Upper lobe of left lung (tissue), 6 donors: ENCODE data around the gene RMND1. TPM values are rescaled to one million over a fixed set of nuclear protein-coding genes. Genes with fewer than 3 reads are reported as not detected.
A peak's percentile ranks its signal among the peaks of the same experiment; 100 is the strongest.

Experiments
- ATAC-seq, 2 donors: fragments of 200-7000 bp; cut with Tn5 transposase; one replicate each; pipeline ENCODE4 v1.9.1; 2022; ENCODE audit warnings: mild to moderate bottlenecking in 2 of 2, moderate library complexity in 2 of 2; ENCODE audit not compliant: low FRiP score in 2 of 2
- DNase-seq, 2 donors: peaks; one replicate each; pipeline ENCODE4 v3.0.0-alpha.2; 2019 to 2020
- H3K27ac ChIP-seq, 4 donors: fragments of 200-600 bp; sonication (generic); one replicate each; pipeline ENCODE4 v1.5.1; 2016 to 2019
- H3K27me3 ChIP-seq, 4 donors: fragments of 200-600 bp; sonication (generic); one replicate each; pipeline ENCODE4 v1.5.1; 2017 to 2019
- H3K36me3 ChIP-seq, 4 donors: fragments of 200-600 bp; sonication (generic); one replicate each; pipeline ENCODE4 v1.5.1; 2016 to 2019
- H3K4me1 ChIP-seq, 4 donors: fragments of 200-600 bp; sonication (generic); one replicate each; pipeline ENCODE4 v1.5.1; 2018 to 2019
- H3K4me3 ChIP-seq, 4 donors: fragments of 200-600 bp; sonication (generic); one replicate each; pipeline ENCODE4 v1.5.1; 2017 to 2019; ENCODE audit warnings: mild to moderate bottlenecking in 2 of 4, moderate library complexity in 1 of 4
- H3K9me3 ChIP-seq, 4 donors: fragments of 200-600 bp; sonication (generic); one replicate each; pipeline ENCODE4 v1.5.1; 2018 to 2019
- CTCF ChIP-seq, 6 experiments: fragments of 450-650 bp in 4 of 6; fragments of 200-600 bp in 2 of 6; sonication (generic) in 2 of 6; IDR thresholded peaks; one replicate each; pipeline ENCODE4 v1.5.1; 2016 to 2019; ENCODE audit warnings: antibody characterized with exemption in 6 of 6
- EP300 ChIP-seq, 4 donors: sonication (generic); formaldehyde crosslinking; IDR thresholded peaks; one replicate each; pipeline ENCODE4 v1.5.1; 2017; ENCODE audit warnings: antibody characterized with exemption in 4 of 4, control low read depth in 2 of 4
- POLR2A ChIP-seq, 4 donors: fragments of 450-650 bp; IDR thresholded peaks; one replicate each; pipeline ENCODE4 v1.5.1; 2016 to 2017; ENCODE audit warnings: antibody characterized with exemption in 4 of 4, mild to moderate bottlenecking in 2 of 4
- POLR2AphosphoS5 ChIP-seq, 2 donors: sonication (generic); formaldehyde crosslinking; IDR thresholded peaks; one replicate each; pipeline ENCODE4 v1.5.1; 2017; ENCODE audit warnings: antibody characterized with exemption in 2 of 2
- WGBS, 2 donors: methylation state at CpG; one replicate each; pipeline ENCODE4 v1.1.5; 2017 to 2018; 5-methylcytosine and 5-hydroxymethylcytosine counted together
- total RNA-seq, 6 donors: library from RNA; depleted of rRNA in 4 of 6; stranded (reverse); fragments of >200 nt in 4 of 6; gene quantifications; one replicate each; pipeline versions ENCODE4 v1.1.0 to v1.2.1, GENCODE V29; 2016 to 2021
- donor health status: DM: no; HTN: no; CAD: no; lungs with moderate emphysema.
- donor health status: DM: no; HTN: yes; CAD: no; lungs with severe emphysema.

The RMND1 gene
- total RNA-seq, 6 donors from 2014 or later: 17.0 to 59.7 (median 24.0) TPM

DNA sequence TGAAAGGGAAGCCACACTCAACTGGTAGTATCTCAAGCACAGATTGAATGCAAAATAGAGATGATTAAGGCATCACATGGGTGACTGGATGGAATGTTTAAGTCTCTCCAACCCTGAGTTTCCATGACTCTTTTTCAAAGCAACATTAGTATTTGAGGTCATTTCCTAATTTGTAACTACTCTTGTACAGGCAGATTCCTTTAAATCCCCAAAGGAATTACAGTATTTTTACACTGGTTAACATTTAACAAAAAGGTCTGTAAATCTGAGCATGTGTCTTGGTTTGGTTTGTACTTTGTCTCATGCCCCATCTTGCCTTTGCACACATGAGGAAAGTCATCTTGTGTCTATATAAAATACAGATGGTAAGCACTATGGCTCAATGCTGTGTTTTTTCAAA lies 15.1 kb downstream of the RMND1 start:
- peaks cover 0 to 16% (median 3%) of the 10 kb centered on the region in 4 donors for H3K36me3 ChIP-seq
- TF ChIP-seq CTCF (IDR thresholded peaks at IDR 0.05): no peak
- TF ChIP-seq POLR2A (IDR thresholded peaks at IDR 0.05): no peak
- TF ChIP-seq POLR2AphosphoS5 (IDR thresholded peaks at IDR 0.05): no peak
- TF ChIP-seq EP300 (IDR thresholded peaks at IDR 0.05): no peak
- no peaks in the 10 kb centered on the region for H3K27me3 ChIP-seq
- H3K4me1 ChIP-seq: peaks cover 0 to 13% (median 6%) of the 10 kb centered on the region in 4 donors
- H3K9me3 ChIP-seq: no peaks in the 10 kb centered on the region
- H3K4me3 ChIP-seq: no peak overlapping the region
- DNase-seq (no peak), ATAC-seq (peak in 1 of 2 donors; percentile 65)
- no peak overlapping the region for H3K27ac ChIP-seq

- no peaks in the 10 kb centered on the region for H3K9me3 ChIP-seq
- H3K27me3 ChIP-seq: no peaks in the 10 kb centered on the region
- TF ChIP-seq CTCF (IDR thresholded peaks at IDR 0.05) (no peak), POLR2AphosphoS5 (IDR thresholded peaks at IDR 0.05) (no peak), POLR2A (IDR thresholded peaks at IDR 0.05) (no peak), EP300 (IDR thresholded peaks at IDR 0.05) (no peak)
- no peak for ATAC-seq
- no peak for DNase-seq
- no peak overlapping the region for H3K27ac ChIP-seq
- 74 to 81% methylated on average over 3 of the region's 3 CpGs for WGBS, 2 donors
- no peak overlapping the region for H3K4me3 ChIP-seq
- H3K36me3 ChIP-seq: peaks cover 0 to 18% (median 5%) of the 10 kb centered on the region in 4 donors
- H3K4me1 ChIP-seq: peaks cover 0 to 8% (median 2%) of the 10 kb centered on the region in 4 donors
Observed at GRCh38 chr6:151436300-151436699, 15.6 kb downstream of the RMND1 start.

DNA sequence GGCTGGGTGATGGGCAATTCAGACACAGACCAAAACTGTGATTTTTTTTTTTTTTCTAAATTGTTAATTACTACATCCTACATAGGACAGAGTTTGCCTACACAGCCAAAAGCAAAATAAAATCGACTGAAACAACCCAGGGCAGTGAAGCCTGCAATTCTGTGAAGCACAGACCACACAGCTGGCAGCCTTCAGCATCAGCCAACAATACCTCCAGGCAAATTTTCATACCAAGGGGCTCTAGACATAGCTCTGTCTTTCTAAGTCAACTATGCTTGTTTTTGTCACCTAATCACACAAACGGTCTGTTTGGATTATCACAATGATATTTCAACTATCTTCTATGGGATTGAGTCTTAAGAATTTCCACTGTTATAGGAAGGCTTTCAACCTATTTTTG lies 17.6 kb downstream of the RMND1 start:
- no peaks in the 10 kb centered on the region for H3K4me1 ChIP-seq
- DNase-seq: no peak
- H3K36me3 ChIP-seq: peaks cover 0 to 38% (median 15%) of the 10 kb centered on the region in 4 donors
- 42 to 49% methylated on average over 2 of the region's 2 CpGs for WGBS, 2 donors
- no peak overlapping the region for H3K4me3 ChIP-seq
- H3K27me3 ChIP-seq: no peaks in the 10 kb centered on the region
- ATAC-seq: no peak
- H3K27ac ChIP-seq: no peak overlapping the region
- no peak for TF ChIP-seq CTCF (IDR thresholded peaks at IDR 0.05)
- TF ChIP-seq EP300 (IDR thresholded peaks at IDR 0.05): no peak
- no peak for TF ChIP-seq POLR2A (IDR thresholded peaks at IDR 0.05)
- TF ChIP-seq POLR2AphosphoS5 (IDR thresholded peaks at IDR 0.05): no peak
- no peaks in the 10 kb centered on the region for H3K9me3 ChIP-seq

DNA sequence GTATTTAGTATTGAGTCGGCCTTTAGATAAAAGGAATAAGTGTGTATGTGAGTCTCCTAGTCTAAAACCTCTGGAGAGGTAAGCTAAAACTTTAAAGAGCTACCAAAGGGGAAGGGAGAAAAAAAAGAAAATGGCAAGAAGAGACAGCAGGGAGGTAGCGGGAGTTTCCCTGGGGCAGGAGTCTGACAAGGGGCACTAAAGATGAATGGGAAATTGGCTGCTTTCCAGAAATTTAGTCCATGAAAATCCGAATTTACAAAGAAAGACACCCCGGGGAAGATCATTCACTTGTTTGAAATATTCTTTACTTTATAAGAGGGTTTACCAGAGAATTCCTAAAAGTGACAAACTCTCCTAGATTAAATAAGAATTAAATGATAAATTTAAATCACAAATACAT lies 19.3 kb downstream of the RMND1 start:
- Histone ChIP-seq H3K9me3 (no peaks in the 10 kb centered on the region), H3K36me3 (peaks cover 0 to 55% (median 27%) of the 10 kb centered on the region in 4 donors), H3K4me3 (no peak overlapping the region), H3K27me3 (no peaks in the 10 kb centered on the region), H3K4me1 (no peaks in the 10 kb centered on the region), H3K27ac (no peak overlapping the region)
- TF ChIP-seq CTCF (IDR thresholded peaks at IDR 0.05) (no peak), EP300 (IDR thresholded peaks at IDR 0.05) (no peak), POLR2A (IDR thresholded peaks at IDR 0.05) (no peak), POLR2AphosphoS5 (IDR thresholded peaks at IDR 0.05) (no peak)
- DNase-seq (no peak), ATAC-seq (no peak)
- WGBS, 2 donors: 87 to 88% methylated on average over 4 of the region's 4 CpGs

DNA sequence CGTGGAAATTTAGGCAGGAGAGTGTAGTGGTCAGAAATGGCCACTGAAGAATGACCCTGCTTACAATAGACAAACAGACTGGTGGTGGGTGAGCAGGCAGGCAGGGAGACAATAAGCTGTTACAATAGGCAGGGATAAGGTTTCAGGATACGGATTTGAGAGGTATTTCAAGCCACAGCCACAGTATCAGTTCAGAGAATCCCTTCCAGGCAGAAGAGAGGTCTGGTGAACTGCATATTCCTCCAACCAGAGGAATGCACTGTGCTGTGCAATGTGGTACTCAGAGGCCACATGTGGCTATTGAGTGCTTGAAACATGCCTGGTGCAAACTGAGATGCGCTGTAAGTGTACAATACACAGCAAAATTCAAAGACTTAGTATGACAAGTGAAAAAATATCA lies 20.6 kb downstream of the RMND1 start:
- ATAC-seq: no peak
- Histone ChIP-seq H3K9me3 (no peaks in the 10 kb centered on the region), H3K27ac (no peak overlapping the region), H3K4me1 (no peaks in the 10 kb centered on the region), H3K27me3 (no peaks in the 10 kb centered on the region), H3K4me3 (no peak overlapping the region), H3K36me3 (peaks cover 0 to 67% (median 35%) of the 10 kb centered on the region in 4 donors)
- DNase-seq: no peak
- 93 to 100% methylated on average over 3 of the region's 3 CpGs for WGBS, 2 donors
- TF ChIP-seq CTCF (IDR thresholded peaks at IDR 0.05) (no peak), EP300 (IDR thresholded peaks at IDR 0.05) (no peak), POLR2A (IDR thresholded peaks at IDR 0.05) (no peak), POLR2AphosphoS5 (IDR thresholded peaks at IDR 0.05) (no peak)
